Urinary bladder (tissue), 4 donors: ENCODE data around the gene RBM20. TPM values are rescaled to one million over a fixed set of nuclear protein-coding genes. Genes with fewer than 3 reads are reported as not detected.
"Not testable (repeated sequence)": the region's sequence is repeated elsewhere in the genome, so short reads cannot be mapped to it uniquely, and the experiment has no call there.

ENCODE experiments used
- DNase-seq: peaks from one replicate; pipeline ENCODE4 v3.0.0-alpha.2; 2015; ENCODE audit errors: extremely low spot score
- H3K27ac ChIP-seq: one replicate; pipeline ENCODE4 v1.5.1; 2013; ENCODE audit warnings: low read depth, mild to moderate bottlenecking, moderate library complexity
- H3K36me3 ChIP-seq: one replicate; pipeline ENCODE4 v1.6.1; 2013; ENCODE audit warnings: mild to moderate bottlenecking, moderate library complexity; ENCODE audit not compliant: insufficient read depth
- H3K4me1 ChIP-seq: one replicate; pipeline ENCODE4 v1.6.1; 2013; ENCODE audit warnings: mild to moderate bottlenecking, moderate library complexity; ENCODE audit not compliant: insufficient read depth
- H3K4me3 ChIP-seq: one replicate; pipeline ENCODE4 v1.5.1; 2013; ENCODE audit warnings: low read depth, low read length
- WGBS: extraction: QIAGEN DNeasy Blood & Tissue Kit; methylation state at CpG from one replicate; pipeline ENCODE4 v1.1.7; 2013; 5-methylcytosine and 5-hydroxymethylcytosine counted together
- polyA plus RNA-seq: library from polyadenylated mRNA; stranded (reverse); fragments of 200-250 nt; gene quantifications from one replicate; pipeline ENCODE4 v1.2.3, GENCODE V29; 2013
- total RNA-seq: library from RNA; depleted of rRNA; stranded (reverse); fragments of >200 nt; gene quantifications from one replicate; pipeline ENCODE4 v1.2.3, GENCODE V29; 2014
- donor health status: healthy with polysubstance abuse.
- donor health status: healthy.

RBM20 gene
- total and polyA plus RNA-seq, 2 donors: 0.68 to 2.3 TPM

- Histone ChIP-seq H3K27ac (no peak overlapping the region), H3K36me3 (no peaks in the 10 kb centered on the region), H3K4me3 (no peak overlapping the region), H3K4me1 (no peaks in the 10 kb centered on the region)
- DNase-seq: no peak
- 84% methylated on average over 9 of the region's 9 CpGs for WGBS
These were observed 77.4 kb downstream of the RBM20 start for GRCh38 chr10:110721406-110722038.

- Histone ChIP-seq H3K4me1 (no peaks in the 10 kb centered on the region), H3K27ac (no peak overlapping the region), H3K36me3 (no peaks in the 10 kb centered on the region), H3K4me3 (no peak overlapping the region)
- DNase-seq: no peak
- 79% methylated on average over 4 of the region's 4 CpGs for WGBS
These were observed 79.2 kb downstream of the RBM20 start for GRCh38 chr10:110723224-110723891.

GRCh38 chr10:110724116-110724921 is 80.2 kb downstream of the RBM20 start:
- Histone ChIP-seq H3K4me3 (no peak overlapping the region), H3K27ac (no peak overlapping the region), H3K4me1 (no peaks in the 10 kb centered on the region), H3K36me3 (no peaks in the 10 kb centered on the region)
- 66% methylated on average over 7 of the region's 7 CpGs for WGBS
- DNase-seq: no peak

- Histone ChIP-seq H3K4me3 (no peak overlapping the region), H3K36me3 (no peaks in the 10 kb centered on the region), H3K27ac (no peak overlapping the region), H3K4me1 (no peaks in the 10 kb centered on the region)
- no peak for DNase-seq
- WGBS: 82% methylated on average over 4 of the region's 4 CpGs
These were observed 80.8 kb downstream of the RBM20 start for GRCh38 chr10:110724937-110725336.

GRCh38 chr10:110725801-110726630 is 81.9 kb downstream of the RBM20 start:
- H3K4me3 ChIP-seq: no peak overlapping the region
- 50% methylated on average over 10 of the region's 10 CpGs for WGBS
- H3K4me1 ChIP-seq: no peaks in the 10 kb centered on the region
- H3K27ac ChIP-seq: no peak overlapping the region
- no peak for DNase-seq
- H3K36me3 ChIP-seq: no peaks in the 10 kb centered on the region

- not testable (repeated sequence) for H3K4me1 ChIP-seq, H3K4me3 ChIP-seq, H3K27ac ChIP-seq, DNase-seq, H3K36me3 ChIP-seq
- WGBS: 85% methylated on average over 2 of the region's 2 CpGs
These were observed 83.6 kb downstream of the RBM20 start for GRCh38 chr10:110727785-110728184.

GRCh38 chr10:110730345-110731050 is 86.4 kb downstream of the RBM20 start:
- no peak for DNase-seq
- H3K27ac ChIP-seq: no peak overlapping the region
- no peaks in the 10 kb centered on the region for H3K36me3 ChIP-seq
- H3K4me1 ChIP-seq: no peaks in the 10 kb centered on the region
- no peak overlapping the region for H3K4me3 ChIP-seq
- WGBS: 78% methylated on average over 11 of the region's 11 CpGs

- no peak overlapping the region for H3K4me3 ChIP-seq
- no peaks in the 10 kb centered on the region for H3K36me3 ChIP-seq
- DNase-seq: no peak
- H3K27ac ChIP-seq: no peak overlapping the region
- 60% methylated on average over 16 of the region's 16 CpGs for WGBS
- no peaks in the 10 kb centered on the region for H3K4me1 ChIP-seq
These were observed 89.2 kb downstream of the RBM20 start for GRCh38 chr10:110733218-110733952.

- H3K4me3 ChIP-seq: no peak overlapping the region
- 85% methylated on average over 6 of the region's 6 CpGs for WGBS
- DNase-seq: no peak
- H3K36me3 ChIP-seq: no peaks in the 10 kb centered on the region
- no peak overlapping the region for H3K27ac ChIP-seq
- H3K4me1 ChIP-seq: no peaks in the 10 kb centered on the region
These were observed 91.5 kb downstream of the RBM20 start for GRCh38 chr10:110735620-110736027.

GRCh38 chr10:110737886-110738634 is 93.9 kb downstream of the RBM20 start:
- H3K36me3 ChIP-seq: no peaks in the 10 kb centered on the region
- no peak for DNase-seq
- no peaks in the 10 kb centered on the region for H3K4me1 ChIP-seq
- no peak overlapping the region for H3K4me3 ChIP-seq
- H3K27ac ChIP-seq: no peak overlapping the region
- WGBS: 56% methylated on average over 7 of the region's 7 CpGs

- Histone ChIP-seq H3K27ac (no peak overlapping the region), H3K36me3 (no peaks in the 10 kb centered on the region), H3K4me3 (no peak overlapping the region), H3K4me1 (no peaks in the 10 kb centered on the region)
- 71% methylated on average over 7 of the region's 7 CpGs for WGBS
- no peak for DNase-seq
These were observed 95.7 kb downstream of the RBM20 start for GRCh38 chr10:110739811-110740271.

- 90% methylated on average over 6 of the region's 6 CpGs for WGBS
- no peaks in the 10 kb centered on the region for H3K4me1 ChIP-seq
- no peak for DNase-seq
These were observed 98.7 kb downstream of the RBM20 start for GRCh38 chr10:110742801-110743200.

More at GRCh38 chr10:110742801-110743200, 98.7 kb downstream of the RBM20 start:
- no peak overlapping the region for H3K27ac ChIP-seq
- H3K36me3 ChIP-seq: no peaks in the 10 kb centered on the region
- no peak overlapping the region for H3K4me3 ChIP-seq
